Measurements from ENCODE around the gene RIOK2.
"Not testable (repeated sequence)": the region's sequence is repeated elsewhere in the genome, so short reads cannot be mapped to it uniquely, and the experiment has no call there.

The RIOK2 gene

GRCh38 chr5:97167435-97167834 lies 15.6 kb downstream of the RIOK2 start:
- DNase-seq (ENCODE audit: low read depth in 2 of 2) = no peak

GRCh38 chr5:97165726-97166125 lies 17.3 kb downstream of the RIOK2 start:
- DNase-seq (ENCODE audit: low read depth in 2 of 2) = no peak

GRCh38 chr5:97164846-97165245 lies 18.2 kb downstream of the RIOK2 start:
- no peak for DNase-seq (ENCODE audit: low read depth in 2 of 2)

- no peak for DNase-seq (ENCODE audit: low read depth in 2 of 2)
Observed at GRCh38 chr5:97163790-97164285, 19.2 kb downstream of the RIOK2 start.

- no peak for DNase-seq (ENCODE audit: low read depth in 2 of 2)
Observed at GRCh38 chr5:97163360-97163764, 19.7 kb downstream of the RIOK2 start.

- DNase-seq (ENCODE audit: low read depth in 2 of 2) = peak in 1 of 2 donors; percentile 27
Observed at GRCh38 chr5:97162045-97162444, 21.0 kb downstream of the RIOK2 start.

- DNase-seq (ENCODE audit: low read depth in 2 of 2) = no peak
Observed at GRCh38 chr5:97157689-97158088, 25.4 kb downstream of the RIOK2 start.

- DNase-seq (ENCODE audit: low read depth in 2 of 2) = no peak
Observed at GRCh38 chr5:97151370-97151769, 31.7 kb downstream of the RIOK2 start.

GRCh38 chr5:97150401-97150800 lies 32.6 kb downstream of the RIOK2 start:
- DNase-seq (ENCODE audit: low read depth in 2 of 2) = no peak

GRCh38 chr5:97149709-97150108 lies 33.3 kb downstream of the RIOK2 start:
- no peak for DNase-seq (ENCODE audit: low read depth in 2 of 2)

GRCh38 chr5:97148288-97148687 lies 34.8 kb downstream of the RIOK2 start:
- DNase-seq (ENCODE audit: low read depth in 2 of 2) = no peak

- no peak for DNase-seq (ENCODE audit: low read depth in 2 of 2)
Observed at GRCh38 chr5:97143704-97144103, 39.3 kb downstream of the RIOK2 start.

- DNase-seq (ENCODE audit: low read depth in 2 of 2) = peak in 1 of 2 donors; percentile 9
Observed at GRCh38 chr5:97142521-97143254, 40.4 kb downstream of the RIOK2 start, which contains the start of gene LIX1. LIX1 (minus strand) TSS chr5:97142611; CDS start chr5:97142576, 35 bp downstream.

- DNase-seq (ENCODE audit: low read depth in 2 of 2) = no peak
Observed at GRCh38 chr5:97141539-97141938, 41.5 kb downstream of the RIOK2 start.

GRCh38 chr5:97141031-97141430 lies 42.0 kb downstream of the RIOK2 start:
- DNase-seq (ENCODE audit: low read depth in 2 of 2) = no peak

GRCh38 chr5:97140250-97140649 lies 42.8 kb downstream of the RIOK2 start:
- DNase-seq (ENCODE audit: low read depth in 2 of 2) = not testable (repeated sequence)

- DNase-seq (ENCODE audit: low read depth in 2 of 2) = no peak
Observed at GRCh38 chr5:97136475-97136874, 46.6 kb downstream of the RIOK2 start.

GRCh38 chr5:97135868-97136267 lies 47.2 kb downstream of the RIOK2 start:
- peak in 1 of 2 donors; percentile 5 for DNase-seq (ENCODE audit: low read depth in 2 of 2)

- DNase-seq (ENCODE audit: low read depth in 2 of 2) = no peak
Observed at GRCh38 chr5:97134634-97135033, 48.4 kb downstream of the RIOK2 start.

- no peak for DNase-seq (ENCODE audit: low read depth in 2 of 2)
Observed at GRCh38 chr5:97133101-97133500, 49.9 kb downstream of the RIOK2 start.

GRCh38 chr5:97131921-97132320 lies 51.1 kb downstream of the RIOK2 start:
- no peak for DNase-seq (ENCODE audit: low read depth in 2 of 2)

- no peak for DNase-seq (ENCODE audit: low read depth in 2 of 2)
Observed at GRCh38 chr5:97131139-97131710, 51.8 kb downstream of the RIOK2 start.

- DNase-seq (ENCODE audit: low read depth in 2 of 2) = no peak
Observed at GRCh38 chr5:97127727-97128126, 55.3 kb downstream of the RIOK2 start.
